ENCODE data around the gene GAK. TPM values are rescaled to one million over a fixed set of nuclear protein-coding genes. Genes with fewer than 3 reads are reported as not detected.

The GAK gene
- total RNA-seq, 2 experiments from 2014 or later, result 155 to 163 TPM

GRCh38 chr4:895596-895995 is 36.5 kb downstream of the GAK start:
- POLR2A ChIA-PET, result no interaction called here
- CTCF ChIA-PET, result no interaction called here

GRCh38 chr4:893995-894705 is 38.0 kb downstream of the GAK start:
- no peak overlapping the region for H3K4me3 Mint-ChIP-seq
- no peak overlapping the region for H3K27ac Mint-ChIP-seq
- H3K9me3 Mint-ChIP-seq (ENCODE audit: insufficient read depth), result no peaks in the 10 kb centered on the region
- H3K4me1 Mint-ChIP-seq (ENCODE audit: low read depth), result no peaks in the 10 kb centered on the region
- ChIA-PET CTCF (no interaction called here), POLR2A (no interaction called here)
- peaks cover 38% of the 10 kb centered on the region for H3K36me3 Mint-ChIP-seq (ENCODE audit: low read depth)
- no peak for DNase-seq
- ATAC-seq, result no peak
- no peaks in the 10 kb centered on the region for H3K27me3 Mint-ChIP-seq (ENCODE audit: low read depth)

More at GRCh38 chr4:895596-895995, 36.5 kb downstream of the GAK start:
- DNase-seq (no peak), ATAC-seq (no peak)
- Mint-ChIP-seq H3K27me3 (ENCODE audit: low read depth) (no peaks in the 10 kb centered on the region), H3K27ac (no peak overlapping the region), H3K9me3 (ENCODE audit: insufficient read depth) (no peaks in the 10 kb centered on the region), H3K36me3 (ENCODE audit: low read depth) (peaks cover 36% of the 10 kb centered on the region), H3K4me3 (no peak overlapping the region), H3K4me1 (ENCODE audit: low read depth) (no peaks in the 10 kb centered on the region)

GRCh38 chr4:893276-893994 is 38.7 kb downstream of the GAK start:
- POLR2A ChIA-PET, result no interaction called here
- peaks cover 41% of the 10 kb centered on the region for H3K36me3 Mint-ChIP-seq (ENCODE audit: low read depth)
- DNase-seq, result no peak
- CTCF ChIA-PET, result interaction anchor here (2.1 kb wide), 1 partner anchor 151 kb away, joined by 7 read pairs; no protein-coding TSS in a partner anchor
- H3K27me3 Mint-ChIP-seq (ENCODE audit: low read depth), result no peaks in the 10 kb centered on the region
- ATAC-seq, result no peak
- H3K9me3 Mint-ChIP-seq (ENCODE audit: insufficient read depth), result no peaks in the 10 kb centered on the region
- H3K27ac Mint-ChIP-seq, result no peak overlapping the region
- no peaks in the 10 kb centered on the region for H3K4me1 Mint-ChIP-seq (ENCODE audit: low read depth)
- no peak overlapping the region for H3K4me3 Mint-ChIP-seq

GRCh38 chr4:892780-893179 is 39.3 kb downstream of the GAK start:
- ChIA-PET CTCF (interaction anchor here (1.9 to 2.1 kb wide), 2 partner anchors 13 to 150 kb away, joined by 6 to 7 read pairs; no protein-coding TSS in a partner anchor), POLR2A (no interaction called here)
- Mint-ChIP-seq H3K4me1 (ENCODE audit: low read depth) (no peaks in the 10 kb centered on the region), H3K36me3 (ENCODE audit: low read depth) (peaks cover 47% of the 10 kb centered on the region), H3K27me3 (ENCODE audit: low read depth) (no peaks in the 10 kb centered on the region), H3K27ac (no peak overlapping the region), H3K4me3 (no peak overlapping the region), H3K9me3 (ENCODE audit: insufficient read depth) (no peaks in the 10 kb centered on the region)
- DNase-seq (no peak), ATAC-seq (no peak)

GRCh38 chr4:891747-892146 is 40.4 kb downstream of the GAK start:
- no peaks in the 10 kb centered on the region for H3K27me3 Mint-ChIP-seq (ENCODE audit: low read depth)
- POLR2A ChIA-PET, result no interaction called here
- no peaks in the 10 kb centered on the region for H3K4me1 Mint-ChIP-seq (ENCODE audit: low read depth)
- H3K9me3 Mint-ChIP-seq (ENCODE audit: insufficient read depth), result no peaks in the 10 kb centered on the region
- H3K36me3 Mint-ChIP-seq (ENCODE audit: low read depth), result peaks cover 50% of the 10 kb centered on the region
- no peak overlapping the region for H3K4me3 Mint-ChIP-seq
- ATAC-seq (no peak), DNase-seq (peak; percentile 30)
- CTCF ChIA-PET, result interaction anchor here (1.9 to 2.1 kb wide), 2 partner anchors 12 to 149 kb away, joined by 6 to 7 read pairs; no protein-coding TSS in a partner anchor
- H3K27ac Mint-ChIP-seq, result no peak overlapping the region

- peaks cover 48% of the 10 kb centered on the region for H3K36me3 Mint-ChIP-seq (ENCODE audit: low read depth)
- POLR2A ChIA-PET, result no interaction called here
- H3K4me3 Mint-ChIP-seq, result no peak overlapping the region
- H3K9me3 Mint-ChIP-seq (ENCODE audit: insufficient read depth), result no peaks in the 10 kb centered on the region
- ATAC-seq (no peak), DNase-seq (no peak)
- no peak overlapping the region for H3K27ac Mint-ChIP-seq
- CTCF ChIA-PET, result interaction anchor here (0.7 to 1.3 kb wide), 2 partner anchors 147 to 148 kb away, joined by 3 to 4 read pairs; no protein-coding TSS in a partner anchor
- H3K27me3 Mint-ChIP-seq (ENCODE audit: low read depth), result no peaks in the 10 kb centered on the region
- no peaks in the 10 kb centered on the region for H3K4me1 Mint-ChIP-seq (ENCODE audit: low read depth)
These were observed 42.0 kb downstream of the GAK start for GRCh38 chr4:890036-890695.

- Mint-ChIP-seq H3K27ac (no peak overlapping the region), H3K27me3 (ENCODE audit: low read depth) (no peaks in the 10 kb centered on the region), H3K4me3 (no peak overlapping the region), H3K4me1 (ENCODE audit: low read depth) (no peaks in the 10 kb centered on the region), H3K9me3 (ENCODE audit: insufficient read depth) (no peaks in the 10 kb centered on the region), H3K36me3 (ENCODE audit: low read depth) (peaks cover 48% of the 10 kb centered on the region)
- POLR2A ChIA-PET, result no interaction called here
- ATAC-seq (no peak), DNase-seq (no peak)
- CTCF ChIA-PET, result interaction anchor here (1.3 kb wide), 1 partner anchor 147 kb away, joined by 3 read pairs; no protein-coding TSS in a partner anchor
These were observed 42.6 kb downstream of the GAK start for GRCh38 chr4:889516-889915.

GRCh38 chr4:888029-888428 is 44.1 kb downstream of the GAK start:
- CTCF ChIA-PET, result no interaction called here
- no peak overlapping the region for H3K27ac Mint-ChIP-seq
- H3K4me1 Mint-ChIP-seq (ENCODE audit: low read depth), result no peaks in the 10 kb centered on the region
- POLR2A ChIA-PET, result no interaction called here
- ATAC-seq (no peak), DNase-seq (no peak)
- no peaks in the 10 kb centered on the region for H3K27me3 Mint-ChIP-seq (ENCODE audit: low read depth)
- H3K36me3 Mint-ChIP-seq (ENCODE audit: low read depth), result peaks cover 49% of the 10 kb centered on the region
- no peak overlapping the region for H3K4me3 Mint-ChIP-seq
- no peaks in the 10 kb centered on the region for H3K9me3 Mint-ChIP-seq (ENCODE audit: insufficient read depth)

GRCh38 chr4:887034-887763 is 44.9 kb downstream of the GAK start:
- H3K9me3 Mint-ChIP-seq (ENCODE audit: insufficient read depth), result no peaks in the 10 kb centered on the region
- no peak overlapping the region for H3K4me3 Mint-ChIP-seq
- ATAC-seq (no peak), DNase-seq (no peak)
- no peaks in the 10 kb centered on the region for H3K4me1 Mint-ChIP-seq (ENCODE audit: low read depth)
- ChIA-PET CTCF (no interaction called here), POLR2A (no interaction called here)
- no peaks in the 10 kb centered on the region for H3K27me3 Mint-ChIP-seq (ENCODE audit: low read depth)
- H3K36me3 Mint-ChIP-seq (ENCODE audit: low read depth), result peaks cover 49% of the 10 kb centered on the region
- H3K27ac Mint-ChIP-seq, result peak overlapping the region; percentile 11

GRCh38 chr4:886244-886643 is 45.9 kb downstream of the GAK start:
- no peaks in the 10 kb centered on the region for H3K27me3 Mint-ChIP-seq (ENCODE audit: low read depth)
- CTCF ChIA-PET, result no interaction called here
- DNase-seq (no peak), ATAC-seq (no peak)
- no peak overlapping the region for H3K27ac Mint-ChIP-seq
- no peaks in the 10 kb centered on the region for H3K4me1 Mint-ChIP-seq (ENCODE audit: low read depth)
- H3K9me3 Mint-ChIP-seq (ENCODE audit: insufficient read depth), result no peaks in the 10 kb centered on the region
- peaks cover 47% of the 10 kb centered on the region for H3K36me3 Mint-ChIP-seq (ENCODE audit: low read depth)
- POLR2A ChIA-PET, result interaction anchor here (0.6 kb wide), 1 partner anchor 87 kb away, joined by 3 read pairs; no protein-coding TSS in a partner anchor
- H3K4me3 Mint-ChIP-seq, result no peak overlapping the region

GRCh38 chr4:885353-885752 is 46.8 kb downstream of the GAK start:
- H3K36me3 Mint-ChIP-seq (ENCODE audit: low read depth), result peaks cover 46% of the 10 kb centered on the region
- ChIA-PET POLR2A (no interaction called here), CTCF (no interaction called here)
- no peak overlapping the region for H3K4me3 Mint-ChIP-seq
- DNase-seq (no peak), ATAC-seq (no peak)
- H3K27ac Mint-ChIP-seq, result no peak overlapping the region
- no peaks in the 10 kb centered on the region for H3K27me3 Mint-ChIP-seq (ENCODE audit: low read depth)
- H3K4me1 Mint-ChIP-seq (ENCODE audit: low read depth), result peaks cover 3% of the 10 kb centered on the region
- H3K9me3 Mint-ChIP-seq (ENCODE audit: insufficient read depth), result no peaks in the 10 kb centered on the region

Data from activated CD8-positive, alpha-beta T cell treated with anti-CD3 and anti-CD28 coated beads, Interleukin-2, amount 10 ng/mL, durations not matched to agents 7 days and 5 days (primary cell).